Thyroid gland (tissue), 4 donors: ENCODE data around the gene KAT6B. TPM values are rescaled to one million over a fixed set of nuclear protein-coding genes. Genes with fewer than 3 reads are reported as not detected.

Source experiments
- DNase-seq, 2 donors: peaks; one replicate each; pipeline ENCODE4 v3.0.0-alpha.2; 2019
- H3K27ac ChIP-seq, 3 donors: fragments of 200-600 bp; sonication (generic); 1 replicate in 2 of 3; 2 replicates in 1 of 3; pipeline ENCODE4 v1.5.1; 2016 to 2019; ENCODE audit warnings: mild to moderate bottlenecking in 1 of 3, moderate library complexity in 1 of 3
- H3K27me3 ChIP-seq: fragments of 200-600 bp; sonication (generic); one replicate; pipeline ENCODE4 v1.5.1; 2019
- H3K36me3 ChIP-seq, 2 donors: fragments of 200-600 bp; sonication (generic); one replicate each; pipeline ENCODE4 v1.5.1; 2016 to 2019
- H3K4me1 ChIP-seq, 2 donors: fragments of 200-600 bp; sonication (generic); one replicate each; pipeline ENCODE4 v1.5.1; 2017 to 2019
- H3K4me3 ChIP-seq, 3 donors: fragments of 200-600 bp; sonication (generic); replicated peaks in 1 of 3; 1 replicate in 2 of 3; 2 replicates in 1 of 3; pipeline ENCODE4 v1.5.1; 2016; ENCODE audit warnings: mild to moderate bottlenecking in 1 of 3
- H3K9me3 ChIP-seq: fragments of 200-600 bp; sonication (generic); one replicate; pipeline ENCODE4 v1.5.1; 2017
- CTCF ChIP-seq, 6 experiments: fragments of 200-600 bp in 3 of 6; fragments of 450-650 bp in 3 of 6; sonication (generic) in 3 of 6; IDR thresholded peaks; one replicate each; pipeline ENCODE4 v1.5.1; 2016 to 2019; ENCODE audit warnings: antibody characterized with exemption in 6 of 6, mild to moderate bottlenecking in 2 of 6, inconsistent platforms in 1 of 6, moderate library complexity in 1 of 6
- POLR2A ChIP-seq, 2 donors: fragments of 450-650 bp; IDR thresholded peaks; one replicate each; pipeline ENCODE4 v1.6.1; 2017; ENCODE audit warnings: antibody characterized with exemption in 2 of 2, mild to moderate bottlenecking in 2 of 2, moderate library complexity in 1 of 2
- WGBS, 2 donors: methylation state at CpG; one replicate each; pipeline ENCODE4 v1.1.5; 2017; 5-methylcytosine and 5-hydroxymethylcytosine counted together
- intact Hi-C: fragments of 100-400 bp; cut with DNase I; formaldehyde crosslinking; loops from one replicate; pipeline ENCODE4 v1.15.1; 2023
- total RNA-seq, 4 donors: library from RNA; depleted of rRNA; stranded (reverse); fragments of >200 nt; gene quantifications; one replicate each; pipeline ENCODE4 v1.2.3, GENCODE V29; 2016

Gene KAT6B
- total RNA-seq, 4 donors from 2014 or later, result 56.5 to 115 (median 76.3) TPM

DNA sequence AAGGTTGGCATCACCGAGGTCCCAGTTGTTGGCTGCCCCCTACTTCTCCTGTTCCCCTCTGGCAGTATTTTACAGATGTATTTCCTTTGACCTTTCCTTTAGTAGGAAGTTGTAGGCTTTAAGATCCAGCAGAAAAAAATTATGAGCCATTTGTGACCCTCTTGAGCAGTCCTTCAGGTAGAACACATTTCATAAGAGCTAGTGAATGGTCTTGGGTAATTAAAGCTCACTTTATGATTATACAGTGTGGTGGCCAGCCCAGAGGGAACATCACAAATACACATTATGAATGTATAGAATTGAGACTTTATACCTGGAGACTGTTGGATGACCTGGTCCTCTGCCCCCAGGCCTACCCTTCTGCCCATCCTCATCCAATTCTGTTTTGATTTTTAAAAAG lies 57.0 kb downstream of the KAT6B start:
- Histone ChIP-seq H3K27me3 (no peaks in the 10 kb centered on the region), H3K27ac (no peak overlapping the region), H3K9me3 (no peaks in the 10 kb centered on the region), H3K4me1 (peaks cover 26% of the 10 kb centered on the region in 2 donors), H3K4me3 (no peak overlapping the region), H3K36me3 (no peaks in the 10 kb centered on the region)
- TF ChIP-seq CTCF (IDR thresholded peaks at IDR 0.05) (no peak), POLR2A (IDR thresholded peaks at IDR 0.05) (no peak)
- DNase-seq, result no peak
- intact Hi-C loops, result loop anchor here (10.0 kb wide), 1 partner anchor 211 kb away; a partner anchor contains a TSS
- WGBS, 2 donors, result 60 to 75% methylated on average over 1 of the region's 1 CpG

DNA sequence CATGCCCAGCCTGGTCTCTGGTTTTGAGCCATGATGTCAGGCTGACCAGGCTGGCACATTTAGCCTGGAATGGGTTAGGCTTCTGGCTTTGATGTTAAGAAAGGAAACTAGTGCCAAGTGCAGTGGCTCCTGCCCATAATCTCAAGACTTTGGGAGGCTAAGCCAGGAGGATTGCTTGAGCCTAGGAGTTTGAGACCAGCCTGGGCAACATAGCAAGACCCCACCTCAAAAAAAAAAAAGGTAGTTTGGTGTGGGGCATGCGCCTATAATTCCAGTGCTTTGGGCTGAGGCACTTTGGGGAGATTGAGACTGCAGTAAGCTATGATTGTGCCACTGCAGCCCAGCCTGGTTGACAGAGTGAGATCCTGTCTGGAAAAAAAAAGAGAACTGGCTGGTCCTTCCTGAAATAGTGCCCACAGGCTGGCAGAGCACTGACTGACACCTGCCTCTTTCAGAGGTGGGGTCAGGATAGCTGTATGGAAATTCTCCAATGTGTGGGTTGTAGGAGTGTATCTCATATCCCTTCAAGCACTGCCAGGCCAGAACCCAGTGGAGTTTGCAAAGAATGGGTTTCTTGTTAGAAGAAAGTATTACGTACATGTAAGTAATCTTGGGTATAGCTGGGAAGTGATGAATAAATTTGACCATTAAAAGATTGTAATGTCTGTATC lies 61.3 kb downstream of the KAT6B start:
- DNase-seq, result no peak
- peak overlapping the region in 1 of 3 donors; percentile 1 for H3K27ac ChIP-seq
- H3K27me3 ChIP-seq, result no peaks in the 10 kb centered on the region
- no peaks in the 10 kb centered on the region for H3K36me3 ChIP-seq
- intact Hi-C loops, result loop anchor here (10.0 kb wide), 1 partner anchor 207 kb away; a partner anchor contains a TSS
- WGBS, 2 donors, result 92 to 100% methylated on average over 2 of the region's 2 CpGs
- no peaks in the 10 kb centered on the region for H3K9me3 ChIP-seq
- H3K4me3 ChIP-seq, result no peak overlapping the region
- peaks cover 50 to 55% of the 10 kb centered on the region in 2 donors for H3K4me1 ChIP-seq
- no peak for TF ChIP-seq POLR2A (IDR thresholded peaks at IDR 0.05)

DNA sequence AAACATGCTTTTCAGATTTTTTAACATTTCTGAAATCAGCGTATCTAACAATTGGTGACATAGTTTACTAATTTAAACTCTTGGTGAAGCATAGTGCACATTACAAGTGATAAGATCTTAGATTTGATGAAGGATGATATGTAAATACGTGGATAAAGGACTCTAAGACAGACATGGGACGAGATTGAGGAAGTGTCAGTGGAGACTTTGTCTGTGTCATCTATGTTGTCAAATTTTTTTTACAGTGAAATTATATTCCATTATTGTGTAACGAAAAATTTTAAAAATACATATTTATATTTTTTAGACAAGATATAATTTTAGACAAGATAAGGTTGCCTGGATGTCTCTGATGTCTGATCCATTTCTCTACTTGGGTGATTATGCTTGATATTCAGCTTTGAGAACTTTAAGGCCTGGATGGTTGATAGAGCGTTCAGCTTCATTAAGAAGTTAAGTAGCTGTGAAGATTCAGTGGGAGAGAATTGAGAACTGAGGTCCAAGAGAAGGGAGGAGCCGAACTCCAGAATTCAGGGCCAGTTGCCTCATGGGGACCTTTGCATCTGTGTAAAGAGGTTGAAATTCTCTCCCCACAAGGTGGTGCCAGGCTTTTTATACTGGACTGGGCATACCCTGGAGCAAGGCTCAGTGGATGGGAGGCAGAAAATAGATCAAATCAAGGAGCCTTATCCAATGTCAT lies 62.7 kb downstream of the KAT6B start:
- intact Hi-C loops, result loop anchor here (10.0 kb wide), 1 partner anchor 206 kb away; a partner anchor contains a TSS
- Histone ChIP-seq H3K4me3 (no peak overlapping the region), H3K4me1 (peaks cover 38 to 44% of the 10 kb centered on the region in 2 donors), H3K27ac (peak overlapping the region; percentile 46 to 62 (median 55)), H3K27me3 (no peaks in the 10 kb centered on the region), H3K36me3 (no peaks in the 10 kb centered on the region), H3K9me3 (no peaks in the 10 kb centered on the region)
- 65% methylated on average over 6 of the region's 6 CpGs for WGBS, 2 donors
- peak in 4 of 6 experiments; percentile 38 to 58 (median 44) for TF ChIP-seq CTCF (IDR thresholded peaks at IDR 0.05)
- no peak for TF ChIP-seq POLR2A (IDR thresholded peaks at IDR 0.05)
- peak; percentile 76 to 80 for DNase-seq

- no peak for DNase-seq
- intact Hi-C loops, result loop anchor here (10.0 kb wide), 1 partner anchor 205 kb away; a partner anchor contains a TSS
- H3K9me3 ChIP-seq, result no peaks in the 10 kb centered on the region
- peak overlapping the region; percentile 4 to 62 (median 55) for H3K27ac ChIP-seq
- no peaks in the 10 kb centered on the region for H3K36me3 ChIP-seq
- peaks cover 38 to 44% of the 10 kb centered on the region in 2 donors for H3K4me1 ChIP-seq
- H3K4me3 ChIP-seq, result no peak overlapping the region
- TF ChIP-seq POLR2A (IDR thresholded peaks at IDR 0.05) (no peak), CTCF (IDR thresholded peaks at IDR 0.05) (no peak)
- no peaks in the 10 kb centered on the region for H3K27me3 ChIP-seq
Measured at GRCh38 chr10:74889662-74889998, 63.2 kb downstream of the KAT6B start.

- Histone ChIP-seq H3K4me3 (no peak overlapping the region), H3K27ac (peak overlapping the region; percentile 55 to 62 (median 59)), H3K36me3 (no peaks in the 10 kb centered on the region), H3K27me3 (no peaks in the 10 kb centered on the region), H3K9me3 (no peaks in the 10 kb centered on the region), H3K4me1 (peaks cover 38 to 44% of the 10 kb centered on the region in 2 donors)
- 92 to 93% methylated on average over 7 of the region's 7 CpGs for whole genome bisulfite sequencing, 2 donors
- DNase-seq, result no peak
- intact Hi-C loops, result no loop called here
- TF ChIP-seq CTCF (IDR thresholded peaks at IDR 0.05), result no peak
- TF ChIP-seq POLR2A (IDR thresholded peaks at IDR 0.05), result no peak
Measured at GRCh38 chr10:74890460-74890859, 64.1 kb downstream of the KAT6B start.
